HG03039 (cell line): ENCODE data around the gene VCAN.

Experiments used
- ATAC-seq: cut with Tn5 transposase; IDR thresholded peaks from one replicate; pipeline ENCODE4 v1.9.1; 2021; ENCODE audit warnings: mild to moderate bottlenecking, moderate library complexity; ENCODE audit not compliant: unreplicated experiment

VCAN gene

DNA sequence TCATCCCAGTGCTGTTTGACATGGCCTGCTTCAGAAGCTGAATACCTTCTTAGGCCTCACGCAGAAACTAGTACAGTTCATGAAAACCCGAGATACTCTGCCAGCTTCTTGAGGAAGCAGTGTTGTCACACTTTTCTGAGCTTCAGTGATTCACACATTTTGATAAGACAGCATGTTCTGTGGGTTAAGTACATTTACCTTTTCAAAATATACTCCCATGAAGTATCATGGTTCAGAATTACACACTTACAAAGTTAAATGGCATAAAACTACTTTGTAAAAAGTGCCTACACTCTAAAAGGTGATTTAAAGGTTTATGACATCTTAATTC is 56.9 kb downstream of the VCAN start:
- no peak for ATAC-seq

DNA sequence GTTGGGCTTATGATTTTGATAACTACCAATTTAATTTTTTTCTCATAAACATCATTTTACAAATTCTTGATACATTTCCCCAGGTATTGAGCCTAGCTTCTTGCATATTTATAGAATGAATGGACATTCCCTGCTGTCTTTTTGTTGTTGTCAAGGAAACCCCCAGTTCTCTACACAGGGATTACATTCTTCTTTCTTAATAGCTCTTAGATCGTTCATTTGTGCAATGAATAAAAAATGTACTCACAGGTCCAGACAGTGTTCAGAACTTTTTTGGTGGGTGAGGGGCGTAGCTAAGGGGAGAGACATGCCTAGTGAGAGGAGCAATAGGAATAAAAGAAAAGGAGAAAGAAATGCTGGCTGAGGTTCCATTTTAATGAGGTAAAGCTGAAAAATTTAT is 58.6 kb downstream of the VCAN start:
- ATAC-seq = no peak

DNA sequence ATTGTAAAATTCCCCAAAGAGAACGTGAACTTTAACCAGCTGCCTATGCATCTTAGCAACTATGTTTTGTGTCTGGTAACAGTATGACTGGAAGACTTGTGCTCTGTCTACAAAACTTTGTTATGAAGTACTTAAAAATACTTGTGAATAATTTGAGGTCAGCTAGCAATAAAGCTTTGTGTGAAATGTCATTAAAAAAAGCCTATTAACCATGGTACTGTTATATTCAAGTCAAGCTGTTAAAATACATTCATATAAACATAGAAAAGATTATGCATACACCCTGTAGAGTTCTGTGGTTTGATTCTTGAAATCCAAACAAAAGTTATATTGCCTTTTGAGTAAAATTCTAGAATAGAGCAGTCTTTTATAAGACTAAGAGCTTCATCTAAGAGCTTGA is 60.1 kb downstream of the VCAN start:
- ATAC-seq = no peak

- peak; percentile 62 for ATAC-seq
Measured at GRCh38 chr5:83538786-83539462, 67.4 kb downstream of the VCAN start.

DNA sequence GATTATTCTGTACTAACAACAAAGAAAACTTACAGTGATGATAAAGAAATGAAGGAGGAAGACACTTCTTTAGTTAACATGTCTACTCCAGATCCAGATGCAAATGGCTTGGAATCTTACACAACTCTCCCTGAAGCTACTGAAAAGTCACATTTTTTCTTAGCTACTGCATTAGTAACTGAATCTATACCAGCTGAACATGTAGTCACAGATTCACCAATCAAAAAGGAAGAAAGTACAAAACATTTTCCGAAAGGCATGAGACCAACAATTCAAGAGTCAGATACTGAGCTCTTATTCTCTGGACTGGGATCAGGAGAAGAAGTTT is 67.9 kb downstream of the VCAN start:
- no peak for ATAC-seq

DNA sequence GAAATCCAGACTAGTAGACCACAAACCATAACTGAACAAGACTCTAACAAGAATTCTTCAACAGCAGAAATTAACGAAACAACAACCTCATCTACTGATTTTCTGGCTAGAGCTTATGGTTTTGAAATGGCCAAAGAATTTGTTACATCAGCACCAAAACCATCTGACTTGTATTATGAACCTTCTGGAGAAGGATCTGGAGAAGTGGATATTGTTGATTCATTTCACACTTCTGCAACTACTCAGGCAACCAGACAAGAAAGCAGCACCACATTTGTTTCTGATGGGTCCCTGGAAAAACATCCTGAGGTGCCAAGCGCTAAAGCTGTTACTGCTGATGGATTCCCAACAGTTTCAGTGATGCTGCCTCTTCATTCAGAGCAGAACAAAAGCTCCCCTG is 68.6 kb downstream of the VCAN start:
- ATAC-seq = no peak

- no peak for ATAC-seq
Measured at GRCh38 chr5:83540783-83541182, 69.2 kb downstream of the VCAN start.

DNA sequence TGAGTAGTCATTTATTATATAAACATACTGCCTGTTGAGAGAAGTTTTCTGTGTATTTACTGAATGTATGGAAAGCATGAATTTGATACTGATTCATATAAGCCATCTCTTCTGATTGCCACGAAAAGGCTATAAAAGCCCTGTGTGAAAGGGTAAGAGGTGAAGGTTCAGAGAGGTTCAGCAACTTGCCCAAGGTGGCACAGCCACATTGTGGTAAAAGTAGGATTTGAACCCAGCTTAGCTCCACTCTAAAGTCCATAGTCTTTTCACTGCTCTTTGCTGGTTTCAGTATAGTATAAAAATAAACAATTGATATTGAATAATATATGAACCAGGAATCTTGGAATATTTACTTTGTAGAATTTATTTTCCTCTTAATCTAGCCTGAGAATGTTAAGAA is 71.3 kb downstream of the VCAN start:
- ATAC-seq = no peak

DNA sequence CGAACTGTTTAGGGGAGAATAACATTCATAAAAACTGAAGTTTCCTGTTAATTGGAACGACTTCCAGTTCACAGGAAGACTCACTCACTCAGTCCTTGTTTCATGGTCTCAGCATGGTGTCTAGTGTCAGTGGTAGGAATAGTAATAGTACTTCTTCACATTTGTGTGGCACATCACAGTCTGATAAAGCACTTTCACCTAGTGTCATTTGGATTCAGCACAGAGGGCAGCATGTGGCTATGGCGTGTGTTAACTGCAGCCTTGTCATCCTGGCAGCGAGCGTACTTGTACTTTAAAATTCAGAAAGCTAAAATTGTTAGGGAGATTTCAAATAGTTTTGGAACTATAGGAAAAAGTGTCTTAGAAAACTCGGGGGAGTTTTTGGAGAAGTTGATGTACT is 72.4 kb downstream of the VCAN start:
- ATAC-seq = no peak

- no peak for ATAC-seq
Measured at GRCh38 chr5:83547161-83547560, 75.6 kb downstream of the VCAN start.

- ATAC-seq = no peak
Measured at GRCh38 chr5:83547889-83548288, 76.3 kb downstream of the VCAN start.

DNA sequence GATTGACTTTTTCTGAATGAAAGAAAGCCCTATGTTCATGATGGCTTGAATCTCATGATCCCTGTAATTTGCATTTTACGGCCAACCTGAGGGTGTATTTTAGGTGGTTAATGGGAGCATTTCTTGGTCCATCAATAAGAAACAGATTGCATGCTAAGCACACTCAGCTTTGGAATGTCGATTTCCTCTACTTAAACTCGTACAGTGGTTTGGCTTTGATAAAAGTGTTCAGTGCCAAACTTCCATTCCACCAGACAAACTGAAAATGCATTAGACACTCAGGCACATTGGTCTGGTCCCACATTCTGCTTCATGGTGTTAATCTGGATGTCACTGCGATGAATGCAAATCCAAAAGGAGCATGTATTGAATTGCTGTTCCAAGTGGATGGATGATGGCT is 77.0 kb downstream of the VCAN start:
- ATAC-seq = no peak

GRCh38 chr5:83549076-83549475 is 77.5 kb downstream of the VCAN start:
- no peak for ATAC-seq

- no peak for ATAC-seq
Measured at GRCh38 chr5:83549674-83550073, 78.1 kb downstream of the VCAN start.

DNA sequence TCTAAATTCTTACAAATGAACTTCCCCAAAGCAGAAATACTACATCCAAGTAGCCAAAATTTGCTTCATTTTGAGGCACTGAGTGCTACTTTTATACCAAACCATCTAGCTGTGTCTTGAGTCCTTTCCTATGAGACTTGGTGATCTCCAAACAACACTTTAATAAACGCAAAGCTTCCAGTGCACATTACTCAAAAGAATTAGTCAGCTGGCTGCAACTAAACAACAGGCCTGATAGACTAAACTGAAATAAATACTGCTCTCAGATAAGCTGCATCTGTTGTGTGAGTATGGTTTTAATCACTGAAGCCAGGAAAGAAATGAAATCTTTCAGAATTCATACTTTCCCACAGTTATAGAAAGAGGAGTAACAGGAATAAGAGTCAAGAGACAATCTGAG is 80.3 kb downstream of the VCAN start:
- ATAC-seq = no peak

GRCh38 chr5:83552275-83552674 is 80.7 kb downstream of the VCAN start:
- no peak for ATAC-seq

DNA sequence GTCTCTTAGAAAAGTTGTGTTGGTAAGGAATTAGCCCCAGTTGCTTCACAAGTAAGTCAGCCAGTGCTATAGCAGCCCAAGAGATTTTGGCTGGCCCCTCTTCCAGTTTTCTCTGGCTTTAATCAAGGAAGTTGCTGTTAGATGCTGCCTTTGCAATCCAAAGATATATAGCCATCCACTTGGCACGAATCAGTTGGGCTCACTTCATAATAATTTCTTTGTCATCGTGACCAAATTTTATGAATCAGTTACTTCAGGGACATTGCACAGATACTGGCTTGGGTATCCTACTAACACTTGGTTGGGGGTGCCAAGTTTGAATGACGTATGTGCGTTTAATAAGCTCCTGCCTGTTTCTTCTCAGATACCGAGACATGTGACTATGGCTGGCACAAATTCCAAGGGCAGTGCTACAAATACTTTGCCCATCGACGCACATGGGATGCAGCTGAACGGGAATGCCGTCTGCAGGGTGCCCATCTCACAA is 81.5 kb downstream of the VCAN start:
- no peak for ATAC-seq

DNA sequence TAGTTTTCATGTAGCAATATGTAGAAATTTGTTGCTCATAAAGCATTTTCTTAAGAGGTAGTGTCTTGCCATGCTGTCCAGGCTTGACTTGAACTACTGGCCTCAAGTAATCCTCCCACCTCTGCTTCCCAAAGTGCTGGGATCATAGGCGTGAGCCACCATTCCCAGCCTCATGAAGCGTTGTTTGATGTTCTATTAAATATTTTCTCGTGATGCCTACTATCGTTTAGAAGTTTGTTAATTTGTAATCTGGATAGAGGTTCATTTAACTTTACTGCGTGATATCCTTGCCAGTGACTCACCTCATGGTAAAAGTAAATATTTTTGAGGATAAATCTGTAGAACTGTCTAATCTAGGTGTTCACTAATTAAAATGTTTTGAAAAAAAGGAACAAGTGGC is 82.6 kb downstream of the VCAN start:
- ATAC-seq = no peak

GRCh38 chr5:83554686-83555085 is 83.1 kb downstream of the VCAN start:
- ATAC-seq = no peak

GRCh38 chr5:83555263-83555662 is 83.7 kb downstream of the VCAN start:
- no peak for ATAC-seq

DNA sequence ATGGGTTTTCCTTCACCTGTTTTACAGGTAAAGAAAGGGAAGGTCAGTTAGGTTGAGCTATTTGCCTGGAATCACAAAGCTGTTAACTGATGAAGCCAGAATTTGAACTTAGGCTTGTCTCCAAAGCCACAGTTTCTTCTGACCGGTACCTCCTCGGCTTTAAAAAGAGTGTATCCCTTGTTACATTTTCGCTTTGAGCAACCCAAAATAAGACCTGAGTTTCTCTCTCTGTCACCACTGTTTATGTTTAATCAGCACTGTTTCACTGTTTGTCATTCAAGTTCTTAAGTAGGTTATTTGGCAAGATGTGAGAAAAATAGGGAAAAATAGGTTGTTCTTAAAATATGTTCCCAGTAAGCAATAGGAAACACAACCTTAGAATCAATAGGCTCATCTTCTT is 84.6 kb downstream of the VCAN start:
- peak; percentile 64 for ATAC-seq

- ATAC-seq = no peak
Measured at GRCh38 chr5:83559118-83559785, 87.7 kb downstream of the VCAN start.

- ATAC-seq = no peak
Measured at GRCh38 chr5:83562071-83562606, 90.6 kb downstream of the VCAN start.
